Activated CD8-positive, alpha-beta T cell treated with anti-CD3 and anti-CD28 coated beads for 36 hours (primary cell): ENCODE measurements around the gene TMEM244. TPM values are rescaled to one million over a fixed set of nuclear protein-coding genes. Genes with fewer than 3 reads are reported as not detected.

ENCODE experiments used
- total RNA-seq, 2 experiments: library from RNA; stranded (reverse); gene quantifications; one replicate each; pipeline ENCODE4 v1.2.3, GENCODE V29; 2021

Gene TMEM244
- total RNA-seq, 2 experiments from 2014 or later: 0.54 TPM; not detected in 1

Other genes with a start within 250 kb of the TMEM244 start
- gene ARHGAP18, start 151.1 kb downstream of the TMEM244 start, total RNA-seq: 1 to 10 TPM; 8.2 to 9.6 TPM
- 10 to 100 TPM; 13.5 to 14.9 TPM for gene L3MBTL3, start 157.3 kb upstream of the TMEM244 start, total RNA-seq